RWPE1 (cell line): Measurements from ENCODE around the gene COLEC12.

Source experiments
- CTCF ChIA-PET: fragments of 350-600 bp; sonication (Branson Sonifier 250); formaldehyde crosslinking; extraction: SDS; loops from one replicate; lab custom pipeline; 2021; lab: Yijun Ruan, JAX
- POLR2A ChIA-PET: fragments of 400-600 bp; formaldehyde crosslinking; extraction: SDS; loops from one replicate; lab custom pipeline; 2020; ENCODE audit warnings: antibody characterized with exemption; ENCODE audit not compliant: low non-redundant PET; lab: Yijun Ruan, JAX
- DNase-seq: peaks from one replicate; pipeline ENCODE4 v3.0.0; 2012; ENCODE audit warnings: low spot score
- H3K27ac ChIP-seq: fragments of 450-650 bp; 2 replicates; pipeline ENCODE4 v1.5.1; 2017
- CTCF ChIP-seq: fragments of 450-650 bp; conservative IDR thresholded peaks from 2 replicates; pipeline ENCODE4 v1.5.1; 2017; ENCODE audit warnings: low read depth, mild to moderate bottlenecking

The COLEC12 gene

GRCh38 chr18:453400-453799 lies 47.1 kb downstream of the COLEC12 start:
- ChIA-PET POLR2A (no interaction called here), CTCF (no interaction called here)
- no peak for DNase-seq
- H3K27ac ChIP-seq = no peak overlapping the region
- TF ChIP-seq CTCF = no peak

GRCh38 chr18:452816-453215 lies 47.7 kb downstream of the COLEC12 start:
- POLR2A ChIA-PET = no interaction called here
- TF ChIP-seq CTCF = no peak
- no peak for DNase-seq
- H3K27ac ChIP-seq = no peak overlapping the region
- CTCF ChIA-PET = interaction anchor here (0.6 kb wide), 1 partner anchor 90 kb away, joined by 7 read pairs; no protein-coding TSS in a partner anchor

GRCh38 chr18:449374-449773 lies 51.1 kb downstream of the COLEC12 start:
- DNase-seq = no peak
- TF ChIP-seq CTCF = no peak
- ChIA-PET CTCF (no interaction called here), POLR2A (no interaction called here)
- no peak overlapping the region for H3K27ac ChIP-seq

GRCh38 chr18:448116-448790 lies 52.2 kb downstream of the COLEC12 start:
- POLR2A ChIA-PET = no interaction called here
- no peak overlapping the region for H3K27ac ChIP-seq
- no peak for DNase-seq
- CTCF ChIA-PET = no interaction called here
- TF ChIP-seq CTCF = no peak

GRCh38 chr18:446941-447560 lies 53.5 kb downstream of the COLEC12 start:
- DNase-seq = no peak
- ChIA-PET CTCF (interaction anchor here (0.6 kb wide), 1 partner anchor 82 kb away, joined by 4 read pairs; no protein-coding TSS in a partner anchor), POLR2A (no interaction called here)
- no peak for TF ChIP-seq CTCF
- H3K27ac ChIP-seq = no peak overlapping the region

GRCh38 chr18:445055-445454 lies 55.4 kb downstream of the COLEC12 start:
- H3K27ac ChIP-seq = no peak overlapping the region
- no peak for DNase-seq
- ChIA-PET POLR2A (no interaction called here), CTCF (no interaction called here)
- TF ChIP-seq CTCF = no peak
